Neural cell (in vitro differentiated cells): ENCODE measurements around the gene HECW1.

ENCODE experiments used
- EP300 ChIP-seq: fragments of 450-650 bp; conservative IDR thresholded peaks from 2 replicates; pipeline ENCODE4 v1.6.1; 2014; ENCODE audit warnings: antibody characterized with exemption, mild to moderate bottlenecking, moderate library complexity; ENCODE audit not compliant: poor library complexity, severe bottlenecking
- MXI1 ChIP-seq: fragments of 450-650 bp; conservative IDR thresholded peaks from 2 replicates; pipeline ENCODE4 v1.6.1; 2014; ENCODE audit warnings: antibody characterized with exemption, mild to moderate bottlenecking; ENCODE audit not compliant: poor library complexity, severe bottlenecking
- POLR2AphosphoS5 ChIP-seq: IDR thresholded peaks from 2 replicates; pipeline ENCODE4 v1.6.1; 2012
- RAD21 ChIP-seq: fragments of 450-650 bp; conservative IDR thresholded peaks from 2 replicates; pipeline ENCODE4 v1.6.1; 2014; ENCODE audit warnings: antibody characterized with exemption, mild to moderate bottlenecking, moderate library complexity
- TAF1 ChIP-seq: IDR thresholded peaks from 2 replicates; pipeline ENCODE4 v1.6.1; 2012; ENCODE audit warnings: low read depth
- TF ChIP-seq, protein P1 (sequence below): fragments of 450-650 bp; IDR thresholded peaks from 2 replicates; pipeline ENCODE4 v1.5.1; 2014; ENCODE audit warnings: antibody characterized with exemption, mild to moderate bottlenecking, moderate library complexity; ENCODE audit not compliant: poor library complexity, severe bottlenecking
- TF ChIP-seq, protein P2 (sequence below): IDR thresholded peaks from 2 replicates; pipeline ENCODE4 v1.6.1; 2012; ENCODE audit warnings: borderline replicate concordance

DNA sequence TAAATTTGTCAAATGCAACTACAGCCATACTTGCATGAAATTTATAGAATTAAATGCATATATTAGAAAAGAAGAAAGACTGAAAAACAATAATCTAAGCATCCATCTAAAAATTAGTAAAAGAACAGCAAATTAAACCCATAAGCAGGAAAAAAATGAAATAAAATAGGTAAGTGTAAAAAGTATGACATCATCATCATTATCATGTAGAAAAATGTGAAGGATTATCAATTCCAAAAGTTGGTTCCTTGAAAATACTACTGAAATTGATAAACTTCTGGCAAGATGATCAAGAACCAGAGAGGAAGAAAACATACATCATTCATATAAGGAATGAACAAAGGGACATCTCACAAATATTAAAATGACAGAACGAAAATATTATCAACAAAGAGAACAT, 19.6 kb upstream of the HECW1 start:
- TF ChIP-seq, protein P1, sequence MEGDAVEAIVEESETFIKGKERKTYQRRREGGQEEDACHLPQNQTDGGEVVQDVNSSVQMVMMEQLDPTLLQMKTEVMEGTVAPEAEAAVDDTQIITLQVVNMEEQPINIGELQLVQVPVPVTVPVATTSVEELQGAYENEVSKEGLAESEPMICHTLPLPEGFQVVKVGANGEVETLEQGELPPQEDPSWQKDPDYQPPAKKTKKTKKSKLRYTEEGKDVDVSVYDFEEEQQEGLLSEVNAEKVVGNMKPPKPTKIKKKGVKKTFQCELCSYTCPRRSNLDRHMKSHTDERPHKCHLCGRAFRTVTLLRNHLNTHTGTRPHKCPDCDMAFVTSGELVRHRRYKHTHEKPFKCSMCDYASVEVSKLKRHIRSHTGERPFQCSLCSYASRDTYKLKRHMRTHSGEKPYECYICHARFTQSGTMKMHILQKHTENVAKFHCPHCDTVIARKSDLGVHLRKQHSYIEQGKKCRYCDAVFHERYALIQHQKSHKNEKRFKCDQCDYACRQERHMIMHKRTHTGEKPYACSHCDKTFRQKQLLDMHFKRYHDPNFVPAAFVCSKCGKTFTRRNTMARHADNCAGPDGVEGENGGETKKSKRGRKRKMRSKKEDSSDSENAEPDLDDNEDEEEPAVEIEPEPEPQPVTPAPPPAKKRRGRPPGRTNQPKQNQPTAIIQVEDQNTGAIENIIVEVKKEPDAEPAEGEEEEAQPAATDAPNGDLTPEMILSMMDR = no peak
- TF ChIP-seq TAF1 (no peak), MXI1 (no peak), POLR2AphosphoS5 (no peak), EP300 (no peak), RAD21 (no peak)
- TF ChIP-seq, protein P2, sequence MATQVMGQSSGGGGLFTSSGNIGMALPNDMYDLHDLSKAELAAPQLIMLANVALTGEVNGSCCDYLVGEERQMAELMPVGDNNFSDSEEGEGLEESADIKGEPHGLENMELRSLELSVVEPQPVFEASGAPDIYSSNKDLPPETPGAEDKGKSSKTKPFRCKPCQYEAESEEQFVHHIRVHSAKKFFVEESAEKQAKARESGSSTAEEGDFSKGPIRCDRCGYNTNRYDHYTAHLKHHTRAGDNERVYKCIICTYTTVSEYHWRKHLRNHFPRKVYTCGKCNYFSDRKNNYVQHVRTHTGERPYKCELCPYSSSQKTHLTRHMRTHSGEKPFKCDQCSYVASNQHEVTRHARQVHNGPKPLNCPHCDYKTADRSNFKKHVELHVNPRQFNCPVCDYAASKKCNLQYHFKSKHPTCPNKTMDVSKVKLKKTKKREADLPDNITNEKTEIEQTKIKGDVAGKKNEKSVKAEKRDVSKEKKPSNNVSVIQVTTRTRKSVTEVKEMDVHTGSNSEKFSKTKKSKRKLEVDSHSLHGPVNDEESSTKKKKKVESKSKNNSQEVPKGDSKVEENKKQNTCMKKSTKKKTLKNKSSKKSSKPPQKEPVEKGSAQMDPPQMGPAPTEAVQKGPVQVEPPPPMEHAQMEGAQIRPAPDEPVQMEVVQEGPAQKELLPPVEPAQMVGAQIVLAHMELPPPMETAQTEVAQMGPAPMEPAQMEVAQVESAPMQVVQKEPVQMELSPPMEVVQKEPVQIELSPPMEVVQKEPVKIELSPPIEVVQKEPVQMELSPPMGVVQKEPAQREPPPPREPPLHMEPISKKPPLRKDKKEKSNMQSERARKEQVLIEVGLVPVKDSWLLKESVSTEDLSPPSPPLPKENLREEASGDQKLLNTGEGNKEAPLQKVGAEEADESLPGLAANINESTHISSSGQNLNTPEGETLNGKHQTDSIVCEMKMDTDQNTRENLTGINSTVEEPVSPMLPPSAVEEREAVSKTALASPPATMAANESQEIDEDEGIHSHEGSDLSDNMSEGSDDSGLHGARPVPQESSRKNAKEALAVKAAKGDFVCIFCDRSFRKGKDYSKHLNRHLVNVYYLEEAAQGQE = no peak
